D721Med (cell line): ENCODE measurements around the gene MIEF1.

Source experiments
- DNase-seq: peaks from one replicate; pipeline ENCODE4 v3.0.0; 2011; ENCODE audit warnings: low spot score; ENCODE audit not compliant: insufficient read length
- FAIRE-seq: peaks from 2 replicates; lab custom pipeline; 2011; peaks lifted over from hg19 to GRCh38; lab: Jason Lieb, UNC
- CTCF ChIP-seq: IDR thresholded peaks from 2 replicates; pipeline ENCODE4 v1.5.1; 2012; ENCODE audit warnings: mild to moderate bottlenecking, control low read depth; ENCODE audit not compliant: insufficient read depth; ENCODE audit errors: missing control alignments

The MIEF1 gene

GRCh38 chr22:39565414-39565944 is 63.4 kb downstream of the MIEF1 start:
- no peak for FAIRE-seq
- no peak for TF ChIP-seq CTCF
- no peak for DNase-seq

- no peak for DNase-seq
- TF ChIP-seq CTCF, result no peak
- no peak for FAIRE-seq
These were observed 65.3 kb downstream of the MIEF1 start for GRCh38 chr22:39567135-39567946.
